GM12875 (cell line): ENCODE data around the gene C4orf36.

Experiments used
- H3K4me3 ChIP-seq: one replicate; pipeline ENCODE4 v1.5.1; 2011; ENCODE audit warnings: low read depth, low read length, control low read depth
- TF ChIP-seq, protein P1 (sequence below): IDR thresholded peaks from 2 replicates; pipeline ENCODE4 v1.5.1; 2011; ENCODE audit warnings: low read depth, mild to moderate bottlenecking, control low read depth, inconsistent platforms, low read length, moderate library complexity, borderline replicate concordance; ENCODE audit not compliant: insufficient read depth

C4orf36 gene

DNA sequence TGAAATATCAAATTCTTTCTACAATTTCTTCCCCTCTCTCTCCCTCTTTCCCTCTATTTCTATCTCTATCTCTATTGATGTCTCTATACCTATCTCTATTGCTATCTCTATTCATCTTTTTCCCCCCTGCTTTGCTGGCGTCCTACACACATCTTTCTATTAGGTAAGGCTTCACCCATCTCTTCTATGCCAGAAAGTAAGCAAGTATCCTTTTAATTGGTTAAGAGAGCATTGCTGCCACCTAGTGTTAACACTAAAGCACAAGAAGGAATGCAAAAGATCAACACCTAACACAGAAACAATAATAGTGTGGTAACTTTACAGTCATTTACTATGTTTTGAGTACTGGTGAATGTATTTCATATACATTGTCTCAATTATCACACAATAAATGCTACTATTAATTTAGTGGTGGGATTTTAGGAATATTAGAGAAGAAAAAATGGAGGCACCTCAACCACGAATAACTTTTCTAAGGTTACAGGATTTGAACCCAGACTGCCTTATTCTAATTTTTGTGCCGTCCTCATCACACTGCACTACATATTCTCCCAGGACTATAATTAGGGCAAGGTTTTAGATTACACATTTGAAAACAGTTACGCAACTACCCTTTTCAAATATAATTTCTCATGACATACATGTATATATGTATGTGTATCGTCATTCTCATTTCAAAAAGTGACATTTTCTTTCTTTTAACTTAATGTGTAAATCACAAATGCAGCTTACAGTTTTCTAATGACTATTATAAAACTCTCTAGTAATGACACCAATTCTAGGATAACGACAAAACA lies 3.7 kb upstream of the C4orf36 start:
- no peak overlapping the region for H3K4me3 ChIP-seq
- TF ChIP-seq, protein P1, sequence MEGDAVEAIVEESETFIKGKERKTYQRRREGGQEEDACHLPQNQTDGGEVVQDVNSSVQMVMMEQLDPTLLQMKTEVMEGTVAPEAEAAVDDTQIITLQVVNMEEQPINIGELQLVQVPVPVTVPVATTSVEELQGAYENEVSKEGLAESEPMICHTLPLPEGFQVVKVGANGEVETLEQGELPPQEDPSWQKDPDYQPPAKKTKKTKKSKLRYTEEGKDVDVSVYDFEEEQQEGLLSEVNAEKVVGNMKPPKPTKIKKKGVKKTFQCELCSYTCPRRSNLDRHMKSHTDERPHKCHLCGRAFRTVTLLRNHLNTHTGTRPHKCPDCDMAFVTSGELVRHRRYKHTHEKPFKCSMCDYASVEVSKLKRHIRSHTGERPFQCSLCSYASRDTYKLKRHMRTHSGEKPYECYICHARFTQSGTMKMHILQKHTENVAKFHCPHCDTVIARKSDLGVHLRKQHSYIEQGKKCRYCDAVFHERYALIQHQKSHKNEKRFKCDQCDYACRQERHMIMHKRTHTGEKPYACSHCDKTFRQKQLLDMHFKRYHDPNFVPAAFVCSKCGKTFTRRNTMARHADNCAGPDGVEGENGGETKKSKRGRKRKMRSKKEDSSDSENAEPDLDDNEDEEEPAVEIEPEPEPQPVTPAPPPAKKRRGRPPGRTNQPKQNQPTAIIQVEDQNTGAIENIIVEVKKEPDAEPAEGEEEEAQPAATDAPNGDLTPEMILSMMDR: peak; percentile 37; the same call in 1 of the 2 replicates

DNA sequence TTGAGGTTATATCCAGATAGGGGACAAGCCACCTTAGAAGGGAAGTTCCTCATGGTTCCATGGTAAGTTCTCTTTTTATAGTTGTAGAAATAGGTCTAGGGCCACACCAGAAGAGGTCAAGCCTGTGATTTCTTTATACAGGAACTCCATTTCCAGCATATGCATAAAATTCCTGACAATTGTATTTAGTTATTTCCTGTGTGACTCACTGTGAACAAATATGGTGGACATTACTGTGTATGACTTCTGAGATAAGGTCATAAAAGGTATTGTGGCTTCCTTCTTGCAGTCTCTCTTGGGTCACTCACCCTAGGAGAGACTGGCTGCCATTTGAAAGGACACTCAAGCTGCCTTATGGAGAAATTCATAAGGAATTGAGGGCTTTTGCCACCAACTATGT lies 2.2 kb upstream of the C4orf36 start:
- TF ChIP-seq, protein P1: no peak
- H3K4me3 ChIP-seq: no peak overlapping the region

DNA sequence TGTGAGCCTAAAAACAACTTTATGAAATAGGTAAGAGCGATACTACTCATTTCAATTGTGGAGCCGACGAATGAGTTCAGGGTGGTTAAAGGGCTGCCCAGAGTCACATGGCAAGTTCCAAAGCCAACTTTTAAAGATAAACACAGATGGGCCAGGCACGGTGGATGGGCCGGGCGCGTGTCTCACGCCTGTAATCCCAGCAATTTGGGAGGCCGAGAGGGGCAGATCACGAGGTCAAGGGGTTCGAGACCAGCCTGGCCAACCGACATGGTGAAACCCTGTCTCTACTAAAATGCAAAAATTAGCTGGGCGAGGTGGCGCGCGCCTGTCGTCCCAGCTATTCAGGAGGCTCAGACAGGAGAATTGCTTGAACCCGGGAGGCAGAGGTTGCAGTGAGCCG lies 914 bp upstream of the C4orf36 start:
- H3K4me3 ChIP-seq: no peak overlapping the region
- TF ChIP-seq, protein P1: no peak

DNA sequence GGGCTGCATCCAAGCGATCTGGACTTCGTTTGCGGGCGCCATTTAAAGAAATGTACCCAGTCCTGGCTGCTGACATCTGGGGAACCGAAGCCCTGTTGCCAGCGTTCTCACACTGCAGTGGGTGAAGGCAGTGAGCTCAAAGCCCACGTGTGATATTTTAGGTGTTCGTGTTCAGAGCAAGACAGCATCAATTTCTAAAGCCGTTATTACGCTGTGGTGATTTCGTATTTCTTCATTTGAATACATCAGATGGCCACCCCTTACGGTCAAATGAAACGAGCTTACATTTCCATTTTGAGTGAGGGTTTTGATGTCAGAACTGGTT lies 376 bp upstream of the C4orf36 start:
- H3K4me3 ChIP-seq: peak overlapping the region; percentile 61
- TF ChIP-seq, protein P1: no peak

DNA sequence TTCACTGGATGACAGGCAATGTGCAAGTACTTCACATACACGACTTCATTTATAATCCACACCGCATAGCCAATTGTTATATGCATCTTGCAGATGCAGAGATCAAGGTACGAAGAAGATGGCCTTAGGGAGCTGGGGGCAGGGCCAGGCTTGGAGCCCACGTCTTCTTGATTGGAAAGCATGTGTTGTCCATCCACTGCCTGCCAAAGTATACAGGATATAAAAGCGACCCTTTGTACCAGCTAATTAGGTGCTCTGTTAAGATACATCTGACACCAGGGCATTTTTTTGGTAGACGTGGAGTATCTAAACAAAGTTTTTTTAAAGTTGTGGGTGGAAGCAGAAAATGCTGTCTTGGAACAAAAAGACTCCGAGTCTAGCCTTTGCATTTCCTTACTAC lies 1.4 kb downstream of the C4orf36 start:
- H3K4me3 ChIP-seq: no peak overlapping the region
- TF ChIP-seq, protein P1: no peak

DNA sequence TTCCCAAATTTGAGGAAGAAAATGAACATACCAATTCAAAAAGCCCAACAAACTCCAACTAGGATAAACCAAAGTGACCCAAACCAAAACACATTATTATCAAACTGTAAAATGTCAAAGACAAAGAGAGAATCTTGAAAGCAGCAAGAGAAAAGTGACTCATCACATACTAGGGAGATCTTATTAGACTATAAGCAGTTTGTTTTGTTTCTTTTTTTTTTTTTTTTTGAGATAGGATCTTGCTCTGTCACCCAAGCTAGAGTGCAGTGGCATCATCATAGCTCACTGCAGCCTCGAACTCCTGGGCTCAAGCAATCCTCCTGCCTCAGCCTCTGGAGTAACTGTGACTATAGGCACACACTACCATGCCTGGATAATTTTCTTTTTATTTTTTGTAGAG lies 12.6 kb downstream of the C4orf36 start:
- no peak overlapping the region for H3K4me3 ChIP-seq

DNA sequence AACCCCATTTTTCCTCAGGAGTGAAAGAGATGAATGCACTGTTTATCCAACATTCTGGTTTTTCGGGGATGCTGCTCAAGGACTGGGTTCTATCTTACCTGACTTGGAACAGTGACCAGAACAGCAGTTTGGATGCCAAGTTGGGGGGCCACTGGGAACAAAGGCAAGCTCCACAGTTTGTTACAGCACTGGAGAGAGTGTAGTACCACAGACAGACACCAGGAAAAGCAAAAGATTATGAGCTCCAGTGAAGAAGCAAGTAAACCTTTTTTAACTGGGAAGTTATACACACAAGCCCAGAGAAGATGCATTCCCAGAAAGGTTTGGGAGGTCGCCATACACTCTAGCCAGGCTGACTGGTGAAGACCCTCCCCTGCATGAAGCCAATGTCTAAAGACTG lies 13.6 kb downstream of the C4orf36 start:
- no peak overlapping the region for H3K4me3 ChIP-seq

More for the DNA sequence above, 12.6 kb downstream of the C4orf36 start:
- TF ChIP-seq, protein P1: no peak

More for the DNA sequence above, 13.6 kb downstream of the C4orf36 start:
- TF ChIP-seq, protein P1: no peak
